ENCODE results near the gene DDIT4L. TPM values are rescaled to one million over a fixed set of nuclear protein-coding genes. Genes with fewer than 3 reads are reported as not detected.
"Not testable (repeated sequence)": the region's sequence is repeated elsewhere in the genome, so short reads cannot be mapped to it uniquely, and the experiment has no call there.

Gene DDIT4L
- total RNA-seq: 8.5 TPM

- no peak for DNase-seq
Observed at GRCh38 chr4:100189820-100190642, at the start of gene DDIT4L. DDIT4L (minus strand) TSS chr4:100190468; CDS start chr4:100189983, 485 bp downstream.

GRCh38 chr4:100240008-100240407 is 49.7 kb upstream of the DDIT4L start:
- no peak for DNase-seq

DNA sequence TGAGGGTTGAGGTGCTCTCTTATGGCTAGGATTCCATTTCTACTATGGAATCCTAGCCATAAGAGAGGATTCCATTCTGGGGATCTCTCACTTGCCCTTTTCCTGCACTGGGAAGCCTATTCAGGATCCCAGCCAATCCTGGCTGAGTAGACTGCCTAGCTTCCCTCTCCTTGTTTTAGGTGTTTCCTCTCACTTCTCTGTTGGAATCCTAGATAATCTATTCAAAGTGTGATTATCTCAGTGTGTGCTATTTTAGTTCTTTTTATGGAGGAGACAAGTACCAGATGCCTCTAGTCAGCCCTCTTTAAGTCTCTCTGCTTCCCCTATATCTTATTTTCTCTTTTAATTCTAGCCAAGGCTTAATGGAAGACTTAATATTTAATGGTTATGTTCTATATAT is 34.5 kb upstream of the DDIT4L start:
- DNase-seq: no peak

DNA sequence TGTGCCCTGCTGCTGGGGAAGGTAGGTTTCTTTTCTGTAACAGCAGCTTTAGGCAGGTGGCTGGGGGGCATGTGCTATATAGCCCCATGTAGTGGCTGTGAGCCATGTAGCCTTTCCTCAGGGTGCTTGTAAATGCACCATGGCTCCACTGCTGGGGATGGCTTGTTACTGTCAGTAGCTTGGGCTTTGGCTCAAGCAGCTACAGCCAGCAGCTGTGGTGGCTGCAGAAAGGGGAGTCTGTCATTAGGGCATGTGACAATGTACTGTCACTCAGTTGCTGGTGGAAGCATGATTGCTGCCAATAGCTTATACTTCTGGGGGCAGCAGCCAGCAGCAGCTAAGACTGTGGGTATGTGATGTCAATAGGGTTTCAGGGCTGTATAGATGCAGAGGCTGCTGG is 33.9 kb upstream of the DDIT4L start:
- no peak for DNase-seq

DNA sequence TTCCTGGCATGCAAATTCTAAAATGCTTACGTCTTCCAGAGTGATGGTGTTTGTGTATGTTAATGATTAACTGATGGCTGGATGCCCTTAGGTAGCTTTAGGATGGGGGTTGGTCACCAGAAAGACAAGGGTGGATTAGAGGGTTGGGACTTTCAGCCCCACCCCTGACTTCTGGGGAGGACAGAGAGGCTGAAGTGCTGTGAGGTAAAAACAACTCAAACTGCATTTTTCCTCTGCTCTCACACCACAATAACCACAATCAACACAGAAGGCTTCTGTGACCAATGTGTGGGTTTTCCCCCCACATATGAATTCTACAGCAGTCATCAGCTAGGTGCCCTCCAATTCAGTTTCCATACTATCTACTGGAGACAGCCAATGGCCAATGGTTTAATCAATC is 18.7 kb upstream of the DDIT4L start:
- no peak for DNase-seq

- DNase-seq: no peak
Observed at GRCh38 chr4:100208459-100208858, 18.2 kb upstream of the DDIT4L start.

GRCh38 chr4:100206850-100207249 is 16.6 kb upstream of the DDIT4L start:
- no peak for DNase-seq

GRCh38 chr4:100198061-100198460 is 7.8 kb upstream of the DDIT4L start:
- no peak for DNase-seq

GRCh38 chr4:100196388-100197071 is 6.3 kb upstream of the DDIT4L start:
- not testable (repeated sequence) for DNase-seq

DNA sequence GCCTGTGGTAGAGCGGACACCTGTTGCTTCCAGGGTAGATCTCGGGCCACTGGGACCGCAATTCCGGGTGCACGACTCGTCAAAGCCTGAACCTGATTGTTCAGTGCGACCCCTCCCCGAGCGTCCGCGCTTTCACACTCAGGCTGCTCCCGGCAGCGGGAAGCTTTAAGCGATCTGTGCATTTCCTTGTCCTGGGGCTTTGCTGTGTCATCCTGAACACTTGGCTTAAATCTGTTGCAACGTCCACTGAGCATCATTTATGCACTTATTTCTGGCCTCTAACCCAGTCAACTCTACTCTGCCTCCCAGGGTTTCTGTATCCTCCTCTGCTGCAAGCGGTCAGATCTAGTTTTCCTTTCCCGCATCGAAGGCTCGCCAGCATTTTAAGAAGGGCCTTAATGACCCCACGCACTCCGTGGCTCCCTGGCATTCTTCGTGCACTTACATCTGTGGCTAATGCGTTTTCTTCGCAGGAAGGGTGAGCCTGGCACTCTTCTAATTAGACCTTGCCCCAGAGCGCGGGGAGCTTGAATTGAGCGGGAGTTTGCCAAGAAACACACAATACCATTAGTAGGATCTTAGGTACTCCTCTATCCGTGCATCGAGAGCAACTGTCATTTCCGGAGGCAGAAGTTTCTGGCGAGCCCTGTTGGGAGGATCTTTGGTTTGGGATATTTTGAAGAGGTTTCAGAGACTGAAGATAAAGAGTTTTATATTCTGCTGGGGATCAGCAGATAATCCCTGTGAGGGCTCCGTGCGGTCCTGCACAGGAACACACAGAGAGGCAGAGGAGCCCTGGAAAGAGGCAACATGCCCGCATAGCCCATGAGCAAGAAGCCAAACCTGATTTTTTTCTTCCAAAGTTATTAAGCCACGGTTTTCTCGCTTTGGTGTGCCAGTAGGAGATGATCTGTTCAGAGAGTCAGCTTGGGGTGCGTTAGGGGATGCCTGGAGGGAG is 654 bp upstream of the DDIT4L start:
- DNase-seq: peak; percentile 9

- no peak for DNase-seq
Observed at GRCh38 chr4:100188829-100189228, 1.4 kb downstream of the DDIT4L start.

GRCh38 chr4:100187781-100188180 is 2.5 kb downstream of the DDIT4L start:
- no peak for DNase-seq

- no peak for DNase-seq
Observed at GRCh38 chr4:100184787-100185186, 5.5 kb downstream of the DDIT4L start.

DNA sequence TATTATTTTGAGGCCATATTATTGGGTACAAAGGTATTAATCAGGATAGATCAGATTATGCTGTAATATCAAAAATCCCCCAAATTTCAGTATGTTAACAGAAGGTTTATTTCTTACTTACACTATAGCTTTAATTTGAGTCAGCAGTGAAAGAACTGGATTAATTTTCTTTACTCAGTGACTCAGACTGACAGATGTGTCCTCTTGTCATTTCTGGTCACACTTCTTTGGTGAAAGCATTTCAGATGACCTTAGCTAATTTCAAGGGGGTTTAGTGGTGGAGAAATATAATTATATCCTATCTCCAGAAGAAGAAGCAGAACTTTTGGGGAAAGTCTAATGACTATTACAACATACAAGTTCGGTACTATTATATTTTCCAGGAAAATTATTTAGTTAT is 12.4 kb downstream of the DDIT4L start:
- DNase-seq: no peak

- DNase-seq: no peak
Observed at GRCh38 chr4:100177126-100177525, 13.1 kb downstream of the DDIT4L start.

DNA sequence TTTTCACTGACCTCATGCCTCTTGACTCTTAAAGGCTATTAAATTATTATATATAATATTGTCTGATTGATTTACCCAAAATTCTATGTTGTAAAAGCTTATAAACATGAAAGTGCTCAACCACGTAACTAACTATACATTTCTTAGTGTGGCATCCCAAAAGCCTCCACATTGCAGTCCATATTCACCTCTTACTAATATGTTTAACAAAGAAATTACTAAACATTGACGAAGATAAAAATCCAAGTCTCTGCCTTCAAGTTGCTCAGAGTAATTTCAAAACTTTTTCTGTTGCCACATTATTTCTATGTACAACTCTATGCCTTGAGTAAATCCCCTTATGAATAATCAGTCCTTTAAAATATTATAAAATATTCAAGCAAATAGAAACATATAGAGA is 14.4 kb downstream of the DDIT4L start:
- no peak for DNase-seq

- DNase-seq: no peak
Observed at GRCh38 chr4:100174985-100175383, 15.3 kb downstream of the DDIT4L start.

- DNase-seq: no peak
Observed at GRCh38 chr4:100170986-100171385, 19.3 kb downstream of the DDIT4L start.

DNA sequence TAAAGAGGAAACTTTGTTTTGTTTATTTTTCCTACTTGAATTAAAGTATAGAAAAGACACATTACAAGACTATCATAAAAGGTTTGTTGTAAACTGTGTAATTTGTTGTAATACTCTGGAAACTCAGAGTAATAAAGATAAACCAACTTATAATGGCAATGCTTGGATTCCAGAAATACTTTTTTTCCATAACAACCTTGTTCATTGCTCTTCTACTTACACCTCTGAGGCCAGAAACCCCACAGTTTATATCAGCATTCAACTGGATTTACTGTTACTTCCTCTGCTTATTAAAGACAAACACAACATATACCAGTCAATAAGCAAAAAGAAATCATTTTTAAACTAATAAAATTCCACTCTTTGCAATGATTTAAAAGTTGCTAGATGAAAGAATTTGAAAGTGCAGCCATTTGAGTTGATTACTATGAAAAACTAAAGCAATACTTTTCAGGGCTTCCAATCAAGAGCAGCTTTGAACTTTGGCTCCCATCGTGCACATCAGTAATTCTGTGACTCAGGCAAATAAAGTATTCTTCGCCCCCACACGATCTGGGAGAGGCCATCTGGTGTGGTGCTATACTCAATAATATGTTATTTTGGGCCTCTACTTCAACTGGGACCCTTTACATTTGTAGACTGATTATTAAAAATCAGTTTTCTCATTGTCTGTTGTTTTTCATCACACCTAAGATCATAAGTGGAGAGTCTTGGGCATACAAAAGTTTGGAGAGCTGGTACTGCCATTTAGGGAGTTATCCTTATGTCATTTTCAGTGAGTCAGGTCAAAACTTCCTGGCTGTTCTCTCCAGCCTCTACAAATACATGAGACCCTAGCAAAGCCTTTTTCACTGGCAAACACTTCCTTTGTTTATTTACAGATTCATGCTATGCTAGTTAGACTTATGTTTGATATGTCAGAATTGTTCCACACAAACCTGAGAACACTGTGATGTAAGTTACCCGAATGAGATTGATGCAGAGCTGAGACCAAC is 20.5 kb downstream of the DDIT4L start:
- no peak for DNase-seq

- no peak for DNase-seq
Observed at GRCh38 chr4:100168521-100168920, 21.7 kb downstream of the DDIT4L start.

- DNase-seq: no peak
Observed at GRCh38 chr4:100166297-100167039, 23.8 kb downstream of the DDIT4L start.

Measured in skin of body (tissue), 2 donors.